HG02981 (cell line): ENCODE measurements around the gene HNMT.
A peak's percentile ranks its signal among the peaks of the same experiment; 100 is the strongest.
"Not testable (repeated sequence)": the region's sequence is repeated elsewhere in the genome, so short reads cannot be mapped to it uniquely, and the experiment has no call there.

Experiments
- ATAC-seq: cut with Tn5 transposase; IDR thresholded peaks from one replicate; pipeline ENCODE4 v1.9.1; 2021; ENCODE audit warnings: mild to moderate bottlenecking, moderate library complexity; ENCODE audit not compliant: unreplicated experiment

HNMT gene

DNA sequence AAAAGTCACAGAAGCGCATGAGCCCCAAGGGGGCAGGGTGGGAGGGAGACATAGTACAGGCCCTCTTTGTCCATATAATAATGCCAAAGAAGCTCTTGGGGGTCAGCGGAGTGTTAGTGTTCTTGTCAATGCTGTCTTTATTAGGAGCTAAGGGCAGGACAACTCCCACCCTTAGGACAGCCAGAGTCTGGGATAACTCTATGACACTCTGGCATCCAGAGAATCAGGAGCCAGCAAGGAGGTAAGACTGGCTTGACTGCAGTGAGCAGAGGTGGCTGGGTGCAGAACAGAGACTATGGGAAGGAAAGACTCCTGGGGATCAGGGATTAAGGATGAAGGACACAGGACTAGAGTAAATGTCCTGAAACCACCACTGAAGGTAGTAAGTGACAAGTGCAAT, 19.0 kb upstream of the HNMT start:
- ATAC-seq, result no peak

DNA sequence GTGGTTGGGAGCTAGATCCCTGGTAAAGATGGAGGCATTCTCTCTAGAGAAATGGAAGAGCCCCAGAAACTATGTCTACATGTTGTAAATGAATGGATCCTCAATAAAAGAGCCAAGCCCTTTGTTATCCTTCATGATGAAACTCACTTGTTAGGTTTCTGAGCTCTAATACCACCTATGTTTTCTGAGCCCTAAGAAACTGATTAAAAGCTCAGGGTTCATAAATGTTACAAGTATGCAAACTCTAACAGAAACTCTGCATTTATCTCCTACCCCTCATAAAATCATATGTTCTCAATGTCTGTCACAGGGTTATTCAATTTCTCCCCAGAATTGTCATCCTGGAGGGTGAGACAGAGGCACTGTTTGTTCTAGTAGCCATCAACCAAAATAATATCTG, 18.0 kb upstream of the HNMT start:
- ATAC-seq, result no peak

- no peak for ATAC-seq
Measured at GRCh38 chr2:137947032-137947727, 17.1 kb upstream of the HNMT start.

- peak; percentile 39 for ATAC-seq
Measured at GRCh38 chr2:137947728-137948336, 16.4 kb upstream of the HNMT start.

DNA sequence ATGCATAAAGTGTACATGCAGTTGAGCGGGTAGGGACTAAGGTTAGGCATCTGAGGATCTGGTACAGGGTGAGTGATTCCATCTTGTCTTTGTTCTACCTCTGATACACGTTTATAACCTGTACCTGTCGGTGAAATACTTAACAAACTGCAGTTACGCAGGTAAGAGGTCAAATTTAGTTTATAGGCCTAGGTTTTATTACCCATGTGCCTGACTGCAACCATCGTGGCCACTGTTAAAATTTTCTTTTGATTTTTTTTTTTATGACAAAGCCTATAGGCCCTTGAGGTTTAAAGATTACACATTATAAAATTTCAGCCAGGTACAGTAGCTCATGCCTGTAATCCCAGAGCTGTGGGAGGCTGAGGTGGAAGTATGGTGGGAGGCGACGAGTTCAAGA, 15.4 kb upstream of the HNMT start:
- no peak for ATAC-seq

GRCh38 chr2:137950238-137950637, 14.0 kb upstream of the HNMT start:
- no peak for ATAC-seq

DNA sequence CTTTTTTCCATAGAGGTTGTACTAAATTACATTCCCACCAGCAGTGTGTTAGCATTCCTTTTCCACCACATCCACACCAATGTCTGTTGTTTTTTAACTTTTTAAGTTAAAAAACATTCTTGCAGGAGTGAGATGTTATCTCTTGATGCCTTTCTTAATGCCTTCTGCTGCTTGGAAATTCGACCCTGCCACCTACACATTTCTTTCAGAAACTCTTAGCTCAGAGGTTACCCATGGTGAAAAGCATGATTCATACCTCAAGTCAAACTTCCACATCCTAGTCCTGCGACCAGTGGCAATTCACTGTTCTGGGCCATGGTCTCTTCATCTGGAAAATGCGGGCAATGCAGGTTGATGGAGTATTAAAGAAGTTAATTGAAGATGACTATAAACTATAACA, 12.7 kb upstream of the HNMT start:
- no peak for ATAC-seq

- no peak for ATAC-seq
Measured at GRCh38 chr2:137952586-137953129, 11.6 kb upstream of the HNMT start.

- ATAC-seq, result no peak
Measured at GRCh38 chr2:137955536-137955935, 8.7 kb upstream of the HNMT start.

DNA sequence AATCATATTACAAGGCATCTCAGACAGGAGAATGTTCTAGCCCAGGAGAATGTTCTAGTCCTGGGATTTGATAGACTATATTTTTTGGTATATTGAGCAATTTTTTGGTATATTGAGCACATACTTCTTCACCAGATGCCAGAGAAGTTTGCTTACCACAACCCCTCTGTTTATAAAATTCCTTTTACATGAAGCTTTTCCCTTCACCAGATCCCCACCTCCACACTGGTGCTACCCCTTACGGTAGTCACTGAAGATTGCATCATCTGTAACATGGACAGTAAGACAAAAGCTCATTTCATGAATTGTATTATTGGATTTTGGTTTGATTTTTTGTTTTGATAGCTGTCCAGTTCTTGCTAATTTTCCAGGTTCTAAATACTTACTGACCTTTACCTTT, 7.2 kb upstream of the HNMT start:
- ATAC-seq, result no peak

- ATAC-seq, result no peak
Measured at GRCh38 chr2:137959166-137959565, 5.1 kb upstream of the HNMT start.

DNA sequence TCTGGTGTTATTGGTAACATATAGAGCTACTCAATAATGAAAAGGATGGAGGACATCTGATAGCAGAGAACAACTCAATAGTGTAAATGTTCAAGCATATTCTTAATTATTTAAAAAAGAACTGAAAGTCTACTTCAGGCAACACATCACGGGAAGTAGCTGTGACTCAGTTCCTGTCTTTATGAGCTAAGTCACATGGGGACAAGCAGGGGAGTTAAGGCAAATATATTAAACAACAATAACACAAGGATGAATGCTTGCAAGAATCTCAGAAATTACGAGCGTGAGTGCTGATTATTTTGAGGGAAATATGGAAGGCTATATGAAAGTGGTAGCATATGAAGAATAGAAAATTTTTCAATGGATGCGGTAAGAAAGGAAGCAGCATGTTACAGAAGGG, 4.0 kb upstream of the HNMT start:
- ATAC-seq, result no peak

GRCh38 chr2:137961602-137962001, 2.7 kb upstream of the HNMT start:
- ATAC-seq, result no peak

DNA sequence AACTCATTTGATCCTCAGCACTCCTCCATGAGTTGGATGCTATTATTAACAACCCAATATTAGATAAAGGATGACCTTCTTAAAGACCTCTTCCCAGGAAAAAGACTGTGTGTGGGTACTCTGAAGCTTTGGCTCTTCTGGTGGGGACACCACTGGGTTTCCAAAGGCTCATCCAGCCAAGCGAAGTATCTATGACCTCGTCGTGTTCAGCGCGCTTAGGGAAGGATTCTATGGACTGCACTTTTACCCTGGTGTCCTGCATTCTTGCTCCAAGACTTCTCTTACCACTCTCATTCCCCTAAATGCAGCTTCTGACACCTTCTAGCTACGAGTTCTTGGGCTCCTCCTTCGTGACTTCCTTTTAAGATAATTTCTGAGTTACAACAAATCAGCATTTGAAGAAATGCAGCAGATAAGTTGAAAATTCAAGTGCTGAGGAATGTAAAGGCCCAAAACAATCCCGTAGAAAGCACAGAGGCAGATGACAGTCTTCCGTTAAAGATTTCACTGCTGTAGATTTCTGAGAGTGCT, 673 bp upstream of the HNMT start:
- ATAC-seq, result no peak

- no peak for ATAC-seq
Measured at GRCh38 chr2:137964859-137965459, 686 bp downstream of the HNMT start.

- no peak for ATAC-seq
Measured at GRCh38 chr2:137966043-137966442, 1.8 kb downstream of the HNMT start.

- no peak for ATAC-seq
Measured at GRCh38 chr2:137967042-137967441, 2.8 kb downstream of the HNMT start.

GRCh38 chr2:137968477-137969417, 4.5 kb downstream of the HNMT start:
- ATAC-seq, result no peak

DNA sequence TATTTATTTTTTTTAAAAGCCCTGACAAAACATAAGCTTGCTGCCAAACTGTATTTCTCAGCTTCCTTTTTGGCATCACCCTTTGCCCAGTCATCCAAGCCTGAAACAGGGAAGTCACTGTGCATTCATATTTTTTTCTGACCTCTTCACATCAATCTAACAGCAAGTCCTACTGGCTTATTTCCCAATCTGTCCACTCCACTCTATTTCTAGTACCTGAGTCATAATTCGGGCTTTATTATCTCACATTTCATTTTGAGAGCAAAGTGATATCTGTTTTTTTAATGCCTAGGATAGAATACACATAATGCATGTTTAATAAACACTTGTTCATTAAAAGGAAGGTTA, 5.1 kb downstream of the HNMT start:
- no peak for ATAC-seq

- no peak for ATAC-seq
Measured at GRCh38 chr2:137969876-137970275, 5.6 kb downstream of the HNMT start.

GRCh38 chr2:137971259-137971658, 7.0 kb downstream of the HNMT start:
- not testable (repeated sequence) for ATAC-seq
